B cell (primary cell): ENCODE data around the gene PEX6.

Source experiments
- CTCF ChIP-seq: fragments of 200-600 bp; IDR thresholded peaks from one replicate; pipeline ENCODE4 v1.8.0; 2022; ENCODE audit warnings: antibody characterized with exemption, mild to moderate bottlenecking
- EZH2 ChIP-seq: IDR thresholded peaks from 2 replicates; pipeline ENCODE4 v1.6.1; 2012; ENCODE audit warnings: borderline replicate concordance, low read depth, mild to moderate bottlenecking, moderate library complexity, low read length; ENCODE audit not compliant: insufficient read depth, poor library complexity, severe bottlenecking

- no peak for TF ChIP-seq CTCF
- TF ChIP-seq EZH2: no peak
Measured at GRCh38 chr6:42915732-42916131, 63.2 kb downstream of the PEX6 start, which contains the start of gene PTCRA.
